ENCODE data around the gene CD276.

- no peak for TF ChIP-seq MAX (IDR thresholded peaks at IDR 0.05)
- TF ChIP-seq CEBPB (IDR thresholded peaks at IDR 0.05) = no peak
- TF ChIP-seq TEAD4 (IDR thresholded peaks at IDR 0.05) = no peak
- TF ChIP-seq TAF1 (IDR thresholded peaks at IDR 0.05; ENCODE audit: low read depth) = no peak
- TF ChIP-seq FOXM1 (IDR thresholded peaks at IDR 0.05; ENCODE audit: borderline replicate concordance, low read depth) = no peak
- no peak for TF ChIP-seq ZBTB7A (IDR thresholded peaks at IDR 0.05; ENCODE audit: low read depth)
- no peak for TF ChIP-seq RAD21 (IDR thresholded peaks at IDR 0.05; ENCODE audit: low read depth)
- TF ChIP-seq REST (IDR thresholded peaks at IDR 0.05; ENCODE audit: low read depth) = no peak
- no peak for TF ChIP-seq CREB1 (IDR thresholded peaks at IDR 0.05; ENCODE audit: low read depth)
- TF ChIP-seq YY1 (IDR thresholded peaks at IDR 0.05; ENCODE audit: low read depth) = no peak
- TF ChIP-seq USF1 (IDR thresholded peaks at IDR 0.05) = no peak
- no peak for TF ChIP-seq EP300 (IDR thresholded peaks at IDR 0.05; ENCODE audit: borderline replicate concordance)
- TF ChIP-seq EGR1 (IDR thresholded peaks at IDR 0.05) = no peak
- no peak for TF ChIP-seq NFIC (IDR thresholded peaks at IDR 0.05)
Measured at GRCh38 chr15:73714695-73715301, 30.6 kb downstream of the CD276 start.
